Spleen (tissue), 7 donors: Measurements from ENCODE around the gene WWTR1.

Source experiments
- CTCF ChIP-seq, 11 experiments: fragments of 200-600 bp in 7 of 11; fragments of 450-650 bp in 4 of 11; sonication (generic) in 4 of 11; IDR thresholded peaks in 8 of 11; conservative IDR thresholded peaks in 3 of 11; 1 replicate in 7 of 11; 2 replicates in 4 of 11; pipeline versions ENCODE4 v1.4.0 to v1.8.0; 2016 to 2021; ENCODE audit warnings: antibody characterized with exemption in 11 of 11, inconsistent platforms in 4 of 11, mild to moderate bottlenecking in 1 of 11
- POLR2A ChIP-seq, 3 donors: fragments of 450-650 bp; IDR thresholded peaks; one replicate each; pipeline ENCODE4 v1.5.1; 2017; ENCODE audit warnings: antibody characterized with exemption in 3 of 3, mild to moderate bottlenecking in 1 of 3
- donor health status: DM: no; HTN: no; CAD: no; lungs with moderate emphysema.
- donor health status: DM: no; HTN: no; CAD: no.
- donor health status: DM: no; HTN: no; CAD: no.

GRCh38 chr3:149663966-149664365 is 6.1 kb upstream of the WWTR1 start:
- TF ChIP-seq POLR2A (IDR thresholded peaks at IDR 0.05) (no peak), CTCF (IDR thresholded peaks at IDR 0.05 in 8 of 11, conservative IDR thresholded peaks at IDR 0.05 in 3 of 11) (no peak)
